ENCODE measurements around the gene MRPS5.

DNA sequence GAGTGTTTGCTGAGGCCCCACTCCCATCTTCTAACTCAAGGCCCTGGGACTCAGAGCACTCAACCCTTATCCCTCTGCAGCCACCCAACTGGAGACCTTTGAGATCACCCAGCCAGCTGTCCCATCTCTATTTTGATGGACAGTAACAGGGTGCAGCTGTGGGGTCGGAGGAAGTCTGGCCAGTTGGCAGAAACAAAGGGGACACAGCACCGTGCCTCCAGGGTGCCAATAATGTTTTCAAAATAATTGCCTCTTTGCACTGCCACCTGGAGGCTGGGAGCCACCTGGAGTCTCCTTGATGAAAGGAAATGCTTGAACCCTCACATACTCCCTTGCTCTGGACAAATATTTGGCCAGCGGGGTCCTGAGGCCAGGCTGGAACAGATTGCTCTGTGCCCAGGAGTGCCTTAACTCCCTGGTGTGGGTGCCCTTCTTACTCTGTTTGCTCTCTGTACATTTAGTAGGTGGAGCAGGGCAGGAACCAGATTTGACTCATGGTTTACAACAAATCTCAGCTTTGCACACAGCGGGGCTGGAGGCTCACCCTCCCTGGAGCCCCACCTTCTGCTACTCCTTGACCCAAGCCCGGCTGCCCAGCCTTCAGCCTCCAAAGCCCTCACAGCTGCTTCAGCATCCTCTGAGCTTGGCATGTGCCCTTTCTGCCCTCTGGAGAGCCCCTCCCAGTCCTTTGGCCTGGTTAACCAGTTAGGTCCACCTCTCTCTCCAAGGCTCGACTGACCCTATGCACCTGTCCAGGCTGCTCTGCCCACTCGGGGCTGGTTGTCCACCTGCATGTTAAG is 78.9 kb downstream of the MRPS5 start:
- TF ChIP-seq CTCF (IDR thresholded peaks at IDR 0.05; ENCODE audit: low read length) (no peak), EZH2 (IDR thresholded peaks at IDR 0.05; ENCODE audit: borderline replicate concordance, low read length) (no peak)
